ENCODE results near the gene MPC1.
"Not testable (repeated sequence)": the region's sequence is repeated elsewhere in the genome, so short reads cannot be mapped to it uniquely, and the experiment has no call there.

The MPC1 gene

GRCh38 chr6:166412156-166412910 is 29.6 kb upstream of the MPC1 start:
- Mint-ChIP-seq H3K4me1 (peaks cover 73% of the 10 kb centered on the region), H3K36me3 (peaks cover 14% of the 10 kb centered on the region), H3K9me3 (peaks cover 9% of the 10 kb centered on the region), H3K27ac (no peak overlapping the region), H3K4me3 (peak overlapping the region; percentile 55)
- DNase-seq (ENCODE audit: low spot score in 2 of 2) (no peak), ATAC-seq (no peak)

- ATAC-seq, result peak; percentile 68
- peaks cover 67% of the 10 kb centered on the region for H3K4me1 Mint-ChIP-seq
Measured at GRCh38 chr6:166411721-166412151, 29.0 kb upstream of the MPC1 start.

GRCh38 chr6:166411271-166411670 is 28.5 kb upstream of the MPC1 start:
- DNase-seq (ENCODE audit: low spot score in 2 of 2) (no peak), ATAC-seq (no peak)
- no peak overlapping the region for H3K27ac Mint-ChIP-seq
- peaks cover 8% of the 10 kb centered on the region for H3K36me3 Mint-ChIP-seq
- H3K4me1 Mint-ChIP-seq, result peaks cover 63% of the 10 kb centered on the region
- peak overlapping the region; percentile 55 for H3K4me3 Mint-ChIP-seq
- H3K9me3 Mint-ChIP-seq, result peaks cover 5% of the 10 kb centered on the region

More at GRCh38 chr6:166411721-166412151, 29.0 kb upstream of the MPC1 start:
- no peak for DNase-seq (ENCODE audit: low spot score in 2 of 2)
- Mint-ChIP-seq H3K9me3 (peaks cover 8% of the 10 kb centered on the region), H3K4me3 (peak overlapping the region; percentile 55), H3K36me3 (peaks cover 11% of the 10 kb centered on the region), H3K27ac (no peak overlapping the region)

GRCh38 chr6:166410426-166410935 is 27.7 kb upstream of the MPC1 start:
- Mint-ChIP-seq H3K4me1 (peaks cover 55% of the 10 kb centered on the region), H3K4me3 (no peak overlapping the region), H3K36me3 (peaks cover 2% of the 10 kb centered on the region), H3K9me3 (no peaks in the 10 kb centered on the region), H3K27ac (no peak overlapping the region)
- ATAC-seq (no peak), DNase-seq (ENCODE audit: low spot score in 2 of 2) (no peak)

GRCh38 chr6:166408936-166409755 is 26.4 kb upstream of the MPC1 start:
- ATAC-seq (no peak), DNase-seq (ENCODE audit: low spot score in 2 of 2) (no peak)
- H3K9me3 Mint-ChIP-seq, result no peaks in the 10 kb centered on the region
- H3K36me3 Mint-ChIP-seq, result no peaks in the 10 kb centered on the region
- H3K4me3 Mint-ChIP-seq, result no peak overlapping the region
- no peak overlapping the region for H3K27ac Mint-ChIP-seq
- H3K4me1 Mint-ChIP-seq, result peaks cover 45% of the 10 kb centered on the region

- no peaks in the 10 kb centered on the region for H3K36me3 Mint-ChIP-seq
- H3K9me3 Mint-ChIP-seq, result no peaks in the 10 kb centered on the region
- H3K27ac Mint-ChIP-seq, result no peak overlapping the region
- H3K4me1 Mint-ChIP-seq, result peaks cover 22% of the 10 kb centered on the region
- H3K4me3 Mint-ChIP-seq, result no peak overlapping the region
- no peak for ATAC-seq
- DNase-seq (ENCODE audit: low spot score in 2 of 2), result no peak
Measured at GRCh38 chr6:166406197-166406596, 23.5 kb upstream of the MPC1 start.

- Mint-ChIP-seq H3K9me3 (no peaks in the 10 kb centered on the region), H3K4me3 (no peak overlapping the region), H3K27ac (no peak overlapping the region), H3K36me3 (no peaks in the 10 kb centered on the region), H3K4me1 (peaks cover 18% of the 10 kb centered on the region)
- ATAC-seq, result no peak
- DNase-seq (ENCODE audit: low spot score in 2 of 2), result no peak
Measured at GRCh38 chr6:166405386-166405785, 22.6 kb upstream of the MPC1 start.

GRCh38 chr6:166402582-166403277 is 20.0 kb upstream of the MPC1 start:
- Mint-ChIP-seq H3K9me3 (no peaks in the 10 kb centered on the region), H3K4me1 (peaks cover 10% of the 10 kb centered on the region), H3K4me3 (no peak overlapping the region), H3K36me3 (no peaks in the 10 kb centered on the region), H3K27ac (no peak overlapping the region)
- DNase-seq (ENCODE audit: low spot score in 2 of 2), result no peak
- ATAC-seq, result no peak

- not testable (repeated sequence) for H3K27ac Mint-ChIP-seq, H3K36me3 Mint-ChIP-seq, H3K4me3 Mint-ChIP-seq, H3K4me1 Mint-ChIP-seq, H3K9me3 Mint-ChIP-seq
- DNase-seq (ENCODE audit: low spot score in 2 of 2), result peak in 1 of 2 donors; percentile 67
- ATAC-seq, result peak; percentile 78
Measured at GRCh38 chr6:166400649-166401250, 18.0 kb upstream of the MPC1 start.

- no peak for ATAC-seq
- Mint-ChIP-seq H3K36me3 (no peaks in the 10 kb centered on the region), H3K9me3 (no peaks in the 10 kb centered on the region)
Measured at GRCh38 chr6:166400181-166400580, 17.4 kb upstream of the MPC1 start.

GRCh38 chr6:166398348-166398747 is 15.6 kb upstream of the MPC1 start:
- H3K9me3 Mint-ChIP-seq, result no peaks in the 10 kb centered on the region
- peaks cover 10% of the 10 kb centered on the region for H3K4me1 Mint-ChIP-seq
- DNase-seq (ENCODE audit: low spot score in 2 of 2) (no peak), ATAC-seq (no peak)
- no peak overlapping the region for H3K4me3 Mint-ChIP-seq
- no peak overlapping the region for H3K27ac Mint-ChIP-seq
- no peaks in the 10 kb centered on the region for H3K36me3 Mint-ChIP-seq

More at GRCh38 chr6:166400181-166400580, 17.4 kb upstream of the MPC1 start:
- Mint-ChIP-seq H3K4me3 (no peak overlapping the region), H3K27ac (no peak overlapping the region), H3K4me1 (peaks cover 10% of the 10 kb centered on the region)
- DNase-seq (ENCODE audit: low spot score in 2 of 2), result no peak

GRCh38 chr6:166397849-166398248 is 15.1 kb upstream of the MPC1 start:
- H3K27ac Mint-ChIP-seq, result no peak overlapping the region
- H3K9me3 Mint-ChIP-seq, result no peaks in the 10 kb centered on the region
- H3K36me3 Mint-ChIP-seq, result no peaks in the 10 kb centered on the region

GRCh38 chr6:166395778-166396177 is 13.0 kb upstream of the MPC1 start:
- DNase-seq (ENCODE audit: low spot score in 2 of 2) (no peak), ATAC-seq (no peak)
- no peak overlapping the region for H3K4me3 Mint-ChIP-seq
- no peaks in the 10 kb centered on the region for H3K36me3 Mint-ChIP-seq
- H3K4me1 Mint-ChIP-seq, result peaks cover 8% of the 10 kb centered on the region
- H3K9me3 Mint-ChIP-seq, result no peaks in the 10 kb centered on the region
- H3K27ac Mint-ChIP-seq, result no peak overlapping the region

More at GRCh38 chr6:166397849-166398248, 15.1 kb upstream of the MPC1 start:
- peaks cover 10% of the 10 kb centered on the region for H3K4me1 Mint-ChIP-seq
- DNase-seq (ENCODE audit: low spot score in 2 of 2) (no peak), ATAC-seq (no peak)
- no peak overlapping the region for H3K4me3 Mint-ChIP-seq

GRCh38 chr6:166395351-166395750 is 12.6 kb upstream of the MPC1 start:
- Mint-ChIP-seq H3K36me3 (no peaks in the 10 kb centered on the region), H3K4me1 (peaks cover 5% of the 10 kb centered on the region), H3K4me3 (no peak overlapping the region), H3K27ac (no peak overlapping the region), H3K9me3 (no peaks in the 10 kb centered on the region)
- ATAC-seq (no peak), DNase-seq (ENCODE audit: low spot score in 2 of 2) (no peak)

Measured in stimulated activated effector memory CD8-positive, alpha-beta T cell treated with anti-CD3 and anti-CD28 coated beads, Interleukin-12 subunit alpha, Interleukin-12 subunit beta, amount 100 ng/mL, for 72 hours (primary cell).